HCT116 (cell line): ENCODE results near the gene PLCB2.

Experiments
- CTCF ChIP-seq, 3 experiments: fragments of 200-600 bp in 1 of 3; sonication (generic) in 1 of 3; IDR thresholded peaks in 2 of 3; conservative IDR thresholded peaks in 1 of 3; 2 replicates each; pipeline ENCODE4 v1.5.1; 2012 to 2017; ENCODE audit warnings: low read depth in 2 of 3, low read length in 2 of 3, antibody characterized with exemption in 1 of 3, borderline replicate concordance in 1 of 3, control low read depth in 1 of 3, mild to moderate bottlenecking in 1 of 3, mixed read lengths in 1 of 3, mixed run types in 1 of 3, moderate library complexity in 1 of 3; ENCODE audit not compliant: insufficient read depth in 1 of 3
- POLR2A ChIP-seq: IDR thresholded peaks from 2 replicates; pipeline ENCODE4 v1.7.0; 2011; ENCODE audit warnings: borderline replicate concordance; ENCODE audit not compliant: insufficient read depth, insufficient read length; ENCODE audit errors: extremely low read depth
- POLR2AphosphoS5 ChIP-seq: IDR thresholded peaks from 2 replicates; pipeline ENCODE4 v1.6.1; 2011; ENCODE audit warnings: mild to moderate bottlenecking, low read depth, low read length, moderate library complexity
- RAD21 ChIP-seq: IDR thresholded peaks from 2 replicates; pipeline ENCODE4 v1.6.1; 2012; ENCODE audit warnings: low read depth, mild to moderate bottlenecking
- SIN3A ChIP-seq: IDR thresholded peaks from 2 replicates; pipeline ENCODE4 v1.6.1; 2012; ENCODE audit warnings: low read depth

- TF ChIP-seq SIN3A: no peak
- TF ChIP-seq POLR2AphosphoS5: no peak
- TF ChIP-seq CTCF (IDR thresholded peaks at IDR 0.05 in 2 of 3, conservative IDR thresholded peaks at IDR 0.05 in 1 of 3; ENCODE audit: borderline replicate concordance in 1 of 3, insufficient read depth in 1 of 3, low read depth in 2 of 3, low read length in 2 of 3): no peak
- no peak for TF ChIP-seq RAD21
- TF ChIP-seq POLR2A: no peak
Measured at GRCh38 chr15:40302288-40302886, 5.3 kb downstream of the PLCB2 start.
